ENCODE measurements around the gene FRAT2. TPM values are rescaled to one million over a fixed set of nuclear protein-coding genes. Genes with fewer than 3 reads are reported as not detected.

Gene FRAT2
- total and polyA plus RNA-seq, 8 donors = 4.3 to 15.0 (median 9.8) TPM

DNA sequence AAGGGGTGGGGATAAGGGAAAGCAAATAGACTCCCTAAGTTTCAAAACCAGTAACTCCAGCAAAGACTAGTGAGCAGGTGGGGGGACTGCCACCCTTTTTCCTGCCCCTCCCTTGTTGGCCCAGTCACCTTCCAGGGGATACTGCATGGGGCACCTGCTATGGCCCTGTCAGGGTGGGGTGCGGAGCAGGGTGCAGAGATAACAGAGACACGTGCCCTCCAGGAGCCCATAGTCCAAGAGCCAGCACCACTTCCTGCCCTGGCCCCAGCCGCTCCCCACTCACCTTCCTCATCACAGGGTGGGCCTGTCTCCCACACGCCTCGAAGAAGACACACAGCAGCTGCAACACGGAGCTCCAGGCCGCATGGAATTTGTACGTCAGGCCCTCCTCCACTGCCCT is 46.0 kb upstream of the FRAT2 start:
- H3K27ac ChIP-seq = no peak overlapping the region
- no peaks in the 10 kb centered on the region for H3K4me1 ChIP-seq
- intact Hi-C loops (cut with DNase I) = no loop called here
- H3K4me3 ChIP-seq = no peak overlapping the region
- ATAC-seq = no peak
- no peaks in the 10 kb centered on the region for H3K9me3 ChIP-seq
- peaks cover 0 to 50% (median 8%) of the 10 kb centered on the region in 3 donors for H3K36me3 ChIP-seq
- DNase-seq = no peak
- no peak for FAIRE-seq
- H3K27me3 ChIP-seq = no peaks in the 10 kb centered on the region
- TF ChIP-seq, protein P1, sequence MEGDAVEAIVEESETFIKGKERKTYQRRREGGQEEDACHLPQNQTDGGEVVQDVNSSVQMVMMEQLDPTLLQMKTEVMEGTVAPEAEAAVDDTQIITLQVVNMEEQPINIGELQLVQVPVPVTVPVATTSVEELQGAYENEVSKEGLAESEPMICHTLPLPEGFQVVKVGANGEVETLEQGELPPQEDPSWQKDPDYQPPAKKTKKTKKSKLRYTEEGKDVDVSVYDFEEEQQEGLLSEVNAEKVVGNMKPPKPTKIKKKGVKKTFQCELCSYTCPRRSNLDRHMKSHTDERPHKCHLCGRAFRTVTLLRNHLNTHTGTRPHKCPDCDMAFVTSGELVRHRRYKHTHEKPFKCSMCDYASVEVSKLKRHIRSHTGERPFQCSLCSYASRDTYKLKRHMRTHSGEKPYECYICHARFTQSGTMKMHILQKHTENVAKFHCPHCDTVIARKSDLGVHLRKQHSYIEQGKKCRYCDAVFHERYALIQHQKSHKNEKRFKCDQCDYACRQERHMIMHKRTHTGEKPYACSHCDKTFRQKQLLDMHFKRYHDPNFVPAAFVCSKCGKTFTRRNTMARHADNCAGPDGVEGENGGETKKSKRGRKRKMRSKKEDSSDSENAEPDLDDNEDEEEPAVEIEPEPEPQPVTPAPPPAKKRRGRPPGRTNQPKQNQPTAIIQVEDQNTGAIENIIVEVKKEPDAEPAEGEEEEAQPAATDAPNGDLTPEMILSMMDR (IDR thresholded peaks at IDR 0.05) = no peak
- 89 to 91% methylated on average over 8 of the region's 8 CpGs for WGBS, 2 donors

DNA sequence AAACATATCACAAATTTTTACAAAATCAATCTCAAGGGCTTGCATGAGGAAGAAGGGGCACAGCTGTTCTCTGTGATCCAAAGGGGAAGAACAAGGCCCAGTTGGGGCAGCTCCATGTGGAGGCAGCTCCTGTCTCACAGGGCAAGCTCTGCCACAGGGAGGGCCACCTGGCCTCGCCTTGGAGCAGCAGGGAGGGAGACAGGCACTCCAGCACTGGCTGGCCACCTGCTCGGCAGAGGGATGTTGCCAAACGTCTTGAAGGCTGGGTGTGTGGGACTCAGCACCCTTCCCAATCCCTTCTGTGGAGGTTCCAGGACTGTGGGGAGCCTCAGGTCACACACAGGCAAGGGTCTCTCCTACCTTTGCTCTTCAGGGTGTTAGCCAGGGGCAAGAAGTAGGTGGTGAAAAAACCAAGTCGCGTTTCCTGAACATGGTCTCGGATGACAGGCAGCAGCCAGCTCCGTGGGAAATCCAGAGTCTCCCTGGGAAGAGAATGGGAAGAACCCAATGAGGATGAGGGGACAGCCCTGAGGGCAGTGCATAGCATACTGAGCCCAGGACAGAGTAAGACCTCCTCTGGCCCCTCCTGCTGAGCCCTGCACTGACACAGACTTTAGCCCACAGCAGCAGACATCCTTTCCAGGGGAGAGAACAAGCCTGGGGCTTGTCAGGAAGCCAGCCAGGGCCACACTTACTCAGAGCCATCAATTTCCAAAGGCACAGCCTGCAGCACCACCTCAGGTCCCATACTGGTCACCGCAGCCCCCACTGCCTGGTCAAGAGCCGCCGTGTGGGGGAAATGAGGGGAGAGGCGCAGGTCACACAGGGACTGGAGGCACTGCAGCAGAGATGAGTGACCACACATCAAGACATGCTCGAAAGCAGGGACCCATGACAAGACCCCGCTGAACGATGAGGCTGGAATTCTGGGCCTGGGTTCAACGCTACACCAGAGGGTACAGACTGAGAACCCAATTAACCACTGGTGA is 44.7 kb upstream of the FRAT2 start:
- FAIRE-seq (no peak), DNase-seq (no peak), ATAC-seq (no peak)
- TF ChIP-seq, protein P1 (IDR thresholded peaks at IDR 0.05) = no peak
- WGBS, 2 donors = 80 to 91% methylated on average over 15 of the region's 15 CpGs
- no peaks in the 10 kb centered on the region for H3K4me1 ChIP-seq
- no peaks in the 10 kb centered on the region for H3K9me3 ChIP-seq
- H3K27ac ChIP-seq = no peak overlapping the region
- peaks cover 0 to 50% (median 8%) of the 10 kb centered on the region in 3 donors for H3K36me3 ChIP-seq
- intact Hi-C loops (cut with DNase I) = no loop called here
- H3K27me3 ChIP-seq = no peaks in the 10 kb centered on the region
- H3K4me3 ChIP-seq = no peak overlapping the region

DNA sequence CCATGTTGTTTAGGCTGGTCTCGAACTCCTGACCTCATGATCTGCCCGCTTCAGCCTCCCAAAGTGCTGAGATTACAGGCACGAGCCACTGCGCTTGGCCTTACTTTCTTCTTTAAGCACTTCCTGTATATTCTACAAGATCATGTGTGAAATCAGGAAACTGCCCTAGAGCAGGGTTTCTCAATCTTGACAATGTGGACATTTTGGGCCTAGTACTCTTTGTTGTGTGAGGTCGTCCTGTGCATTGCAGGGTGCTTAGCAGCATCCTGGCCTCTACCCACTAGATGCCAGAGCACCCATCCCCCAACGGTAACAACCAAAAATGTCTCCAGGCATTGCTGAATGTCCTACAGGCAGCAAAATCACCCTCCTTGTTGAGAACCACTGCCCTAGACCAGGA is 41.9 kb upstream of the FRAT2 start:
- Histone ChIP-seq H3K4me1 (no peaks in the 10 kb centered on the region), H3K36me3 (peaks cover 0 to 69% (median 22%) of the 10 kb centered on the region in 3 donors), H3K4me3 (no peak overlapping the region), H3K27ac (no peak overlapping the region), H3K9me3 (no peaks in the 10 kb centered on the region), H3K27me3 (no peaks in the 10 kb centered on the region)
- DNase-seq (no peak), ATAC-seq (no peak), FAIRE-seq (no peak)
- TF ChIP-seq, protein P1 (IDR thresholded peaks at IDR 0.05) = no peak
- 79 to 97% methylated on average over 6 of the region's 6 CpGs for WGBS, 2 donors
- intact Hi-C loops (cut with DNase I) = no loop called here

DNA sequence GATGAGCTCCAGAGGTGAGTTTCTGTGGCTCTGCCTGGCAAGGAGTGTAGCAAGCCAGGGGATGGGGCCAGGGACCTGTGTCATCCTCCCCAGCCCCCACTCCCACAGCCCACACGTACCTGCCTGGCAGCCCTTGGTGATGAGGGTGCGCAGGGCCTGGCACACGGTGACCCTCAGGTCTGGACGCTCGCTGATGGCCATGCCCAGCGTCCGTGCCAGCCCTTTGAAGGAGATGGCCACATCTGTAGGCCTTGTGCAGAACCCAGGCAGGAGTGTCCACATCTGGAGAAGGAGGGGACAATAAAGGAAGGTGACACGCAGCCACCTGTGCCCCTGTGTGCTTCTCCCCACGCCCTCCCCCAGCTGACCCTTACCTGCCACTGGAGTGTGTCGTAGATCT is 38.9 kb upstream of the FRAT2 start:
- no peak overlapping the region for H3K4me3 ChIP-seq
- no peaks in the 10 kb centered on the region for H3K4me1 ChIP-seq
- no peaks in the 10 kb centered on the region for H3K9me3 ChIP-seq
- H3K27ac ChIP-seq = no peak overlapping the region
- intact Hi-C loops (cut with DNase I) = no loop called here
- no peak for ATAC-seq
- no peak for DNase-seq
- FAIRE-seq = no peak
- H3K27me3 ChIP-seq = no peaks in the 10 kb centered on the region
- 93 to 96% methylated on average over 10 of the region's 10 CpGs for WGBS, 2 donors
- peaks cover 0 to 73% (median 28%) of the 10 kb centered on the region in 3 donors for H3K36me3 ChIP-seq
- TF ChIP-seq, protein P1 (IDR thresholded peaks at IDR 0.05) = no peak
